HG03108 (cell line): ENCODE data around the gene CCDC9.
A peak's percentile ranks its signal among the peaks of the same experiment; 100 is the strongest.
"Not testable (repeated sequence)": the region's sequence is repeated elsewhere in the genome, so short reads cannot be mapped to it uniquely, and the experiment has no call there.

Experiments
- ATAC-seq: cut with Tn5 transposase; IDR thresholded peaks from one replicate; pipeline ENCODE4 v1.9.1; 2021; ENCODE audit warnings: moderate library complexity; ENCODE audit not compliant: unreplicated experiment

CCDC9 gene

GRCh38 chr19:47231215-47232054 lies 24.9 kb upstream of the CCDC9 start:
- peak; percentile 30 for ATAC-seq

- ATAC-seq, result no peak
Measured at GRCh38 chr19:47232422-47233211, 23.7 kb upstream of the CCDC9 start.

GRCh38 chr19:47236072-47236675 lies 20.2 kb upstream of the CCDC9 start:
- ATAC-seq, result no peak

GRCh38 chr19:47239152-47239551 lies 17.2 kb upstream of the CCDC9 start:
- no peak for ATAC-seq

GRCh38 chr19:47239610-47240296 lies 16.6 kb upstream of the CCDC9 start:
- ATAC-seq, result no peak

- no peak for ATAC-seq
Measured at GRCh38 chr19:47240556-47240955, 15.8 kb upstream of the CCDC9 start.

- no peak for ATAC-seq
Measured at GRCh38 chr19:47240996-47241918, 15.1 kb upstream of the CCDC9 start.

GRCh38 chr19:47241919-47242577 lies 14.3 kb upstream of the CCDC9 start:
- ATAC-seq, result no peak

GRCh38 chr19:47243364-47243775 lies 13.0 kb upstream of the CCDC9 start:
- ATAC-seq, result no peak

GRCh38 chr19:47243776-47244547 lies 12.4 kb upstream of the CCDC9 start:
- ATAC-seq, result peak; percentile 65

- ATAC-seq, result no peak
Measured at GRCh38 chr19:47247308-47247990, 8.9 kb upstream of the CCDC9 start.

GRCh38 chr19:47253016-47253415 lies 3.3 kb upstream of the CCDC9 start:
- ATAC-seq, result not testable (repeated sequence)

- no peak for ATAC-seq
Measured at GRCh38 chr19:47253467-47253881, 2.9 kb upstream of the CCDC9 start.

- no peak for ATAC-seq
Measured at GRCh38 chr19:47253970-47254369, 2.4 kb upstream of the CCDC9 start.

- ATAC-seq, result peak; percentile 62
Measured at GRCh38 chr19:47256693-47257410, 527 bp downstream of the CCDC9 start.

- no peak for ATAC-seq
Measured at GRCh38 chr19:47257411-47258169, 1.3 kb downstream of the CCDC9 start.

- ATAC-seq, result no peak
Measured at GRCh38 chr19:47258434-47258833, 2.1 kb downstream of the CCDC9 start.
